ENCODE measurements around the gene ZNF280C. TPM values are rescaled to one million over a fixed set of nuclear protein-coding genes. Genes with fewer than 3 reads are reported as not detected.
A peak's percentile ranks its signal among the peaks of the same experiment; 100 is the strongest.

Gene ZNF280C
- total RNA-seq, 1 experiment from 2014 or later = 12.9 TPM

DNA sequence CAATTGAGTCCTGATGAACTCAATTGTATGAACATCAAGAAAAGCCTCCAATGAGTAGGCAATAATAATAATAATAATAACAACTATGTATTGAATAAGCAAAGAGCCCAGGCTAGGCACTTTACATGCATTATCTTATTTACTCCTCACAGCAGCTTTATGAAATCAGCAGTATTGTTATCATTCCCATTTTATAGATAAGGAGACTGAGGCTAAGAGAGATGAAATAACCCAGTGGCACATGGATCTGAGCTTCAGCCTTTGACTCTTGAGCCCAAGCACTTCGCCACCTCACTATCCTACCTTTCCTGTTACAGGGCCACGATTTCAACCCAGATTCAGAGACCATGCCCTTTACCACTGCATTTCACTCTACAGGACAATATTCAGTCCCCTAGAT, 93.8 kb downstream of the ZNF280C start:
- ATAC-seq = no peak
- CTCF ChIA-PET = no interaction called here
- intact Hi-C loops (cut with micrococcal nuclease; ENCODE audit: unreplicated experiment) (no loop called here), in situ Hi-C loops (cut with HindIII; ENCODE audit: low pct_unique_long_range_greater_than_20kb, low sequenced_read_pairs) (no loop called here)
- Histone ChIP-seq H3K4me1 (ENCODE audit: control insufficient read depth, insufficient read depth, low read length) (peaks cover 27% of the 10 kb centered on the region), H3K27ac (ENCODE audit: low read length) (no peak overlapping the region), H3K36me3 (ENCODE audit: control insufficient read depth, insufficient read depth, low read length) (no peaks in the 10 kb centered on the region), H3K27me3 (ENCODE audit: control insufficient read depth, insufficient read depth, low read length) (no peaks in the 10 kb centered on the region), H3K4me3 (ENCODE audit: low read depth in 2 of 2, low read length in 2 of 2) (no peak overlapping the region), H3K9me3 (ENCODE audit: control insufficient read depth, insufficient read depth, low read depth, low read length) (no peaks in the 10 kb centered on the region)
- TF ChIP-seq, protein P1, sequence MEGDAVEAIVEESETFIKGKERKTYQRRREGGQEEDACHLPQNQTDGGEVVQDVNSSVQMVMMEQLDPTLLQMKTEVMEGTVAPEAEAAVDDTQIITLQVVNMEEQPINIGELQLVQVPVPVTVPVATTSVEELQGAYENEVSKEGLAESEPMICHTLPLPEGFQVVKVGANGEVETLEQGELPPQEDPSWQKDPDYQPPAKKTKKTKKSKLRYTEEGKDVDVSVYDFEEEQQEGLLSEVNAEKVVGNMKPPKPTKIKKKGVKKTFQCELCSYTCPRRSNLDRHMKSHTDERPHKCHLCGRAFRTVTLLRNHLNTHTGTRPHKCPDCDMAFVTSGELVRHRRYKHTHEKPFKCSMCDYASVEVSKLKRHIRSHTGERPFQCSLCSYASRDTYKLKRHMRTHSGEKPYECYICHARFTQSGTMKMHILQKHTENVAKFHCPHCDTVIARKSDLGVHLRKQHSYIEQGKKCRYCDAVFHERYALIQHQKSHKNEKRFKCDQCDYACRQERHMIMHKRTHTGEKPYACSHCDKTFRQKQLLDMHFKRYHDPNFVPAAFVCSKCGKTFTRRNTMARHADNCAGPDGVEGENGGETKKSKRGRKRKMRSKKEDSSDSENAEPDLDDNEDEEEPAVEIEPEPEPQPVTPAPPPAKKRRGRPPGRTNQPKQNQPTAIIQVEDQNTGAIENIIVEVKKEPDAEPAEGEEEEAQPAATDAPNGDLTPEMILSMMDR (IDR thresholded peaks at IDR 0.05) = no peak
- TF ChIP-seq TCF7L2 (IDR thresholded peaks at IDR 0.05; ENCODE audit: low read depth, low read length) (no peak), SIN3A (IDR thresholded peaks at IDR 0.05; ENCODE audit: borderline replicate concordance, insufficient read depth, low read depth, low read length) (no peak), POLR2AphosphoS5 (IDR thresholded peaks at IDR 0.05; ENCODE audit: low read depth, low read length) (no peak)
- TF ChIP-seq, protein P2, sequence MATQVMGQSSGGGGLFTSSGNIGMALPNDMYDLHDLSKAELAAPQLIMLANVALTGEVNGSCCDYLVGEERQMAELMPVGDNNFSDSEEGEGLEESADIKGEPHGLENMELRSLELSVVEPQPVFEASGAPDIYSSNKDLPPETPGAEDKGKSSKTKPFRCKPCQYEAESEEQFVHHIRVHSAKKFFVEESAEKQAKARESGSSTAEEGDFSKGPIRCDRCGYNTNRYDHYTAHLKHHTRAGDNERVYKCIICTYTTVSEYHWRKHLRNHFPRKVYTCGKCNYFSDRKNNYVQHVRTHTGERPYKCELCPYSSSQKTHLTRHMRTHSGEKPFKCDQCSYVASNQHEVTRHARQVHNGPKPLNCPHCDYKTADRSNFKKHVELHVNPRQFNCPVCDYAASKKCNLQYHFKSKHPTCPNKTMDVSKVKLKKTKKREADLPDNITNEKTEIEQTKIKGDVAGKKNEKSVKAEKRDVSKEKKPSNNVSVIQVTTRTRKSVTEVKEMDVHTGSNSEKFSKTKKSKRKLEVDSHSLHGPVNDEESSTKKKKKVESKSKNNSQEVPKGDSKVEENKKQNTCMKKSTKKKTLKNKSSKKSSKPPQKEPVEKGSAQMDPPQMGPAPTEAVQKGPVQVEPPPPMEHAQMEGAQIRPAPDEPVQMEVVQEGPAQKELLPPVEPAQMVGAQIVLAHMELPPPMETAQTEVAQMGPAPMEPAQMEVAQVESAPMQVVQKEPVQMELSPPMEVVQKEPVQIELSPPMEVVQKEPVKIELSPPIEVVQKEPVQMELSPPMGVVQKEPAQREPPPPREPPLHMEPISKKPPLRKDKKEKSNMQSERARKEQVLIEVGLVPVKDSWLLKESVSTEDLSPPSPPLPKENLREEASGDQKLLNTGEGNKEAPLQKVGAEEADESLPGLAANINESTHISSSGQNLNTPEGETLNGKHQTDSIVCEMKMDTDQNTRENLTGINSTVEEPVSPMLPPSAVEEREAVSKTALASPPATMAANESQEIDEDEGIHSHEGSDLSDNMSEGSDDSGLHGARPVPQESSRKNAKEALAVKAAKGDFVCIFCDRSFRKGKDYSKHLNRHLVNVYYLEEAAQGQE (IDR thresholded peaks at IDR 0.05; ENCODE audit: insufficient read depth in 1 of 2, low read depth in 2 of 2, low read length in 1 of 2) = no peak
- POLR2A ChIA-PET = no interaction called here
- BruUV-seq (replicated peaks) = no TSS peak
- no peak for DNase-seq (ENCODE audit: low read depth, low spot score)

DNA sequence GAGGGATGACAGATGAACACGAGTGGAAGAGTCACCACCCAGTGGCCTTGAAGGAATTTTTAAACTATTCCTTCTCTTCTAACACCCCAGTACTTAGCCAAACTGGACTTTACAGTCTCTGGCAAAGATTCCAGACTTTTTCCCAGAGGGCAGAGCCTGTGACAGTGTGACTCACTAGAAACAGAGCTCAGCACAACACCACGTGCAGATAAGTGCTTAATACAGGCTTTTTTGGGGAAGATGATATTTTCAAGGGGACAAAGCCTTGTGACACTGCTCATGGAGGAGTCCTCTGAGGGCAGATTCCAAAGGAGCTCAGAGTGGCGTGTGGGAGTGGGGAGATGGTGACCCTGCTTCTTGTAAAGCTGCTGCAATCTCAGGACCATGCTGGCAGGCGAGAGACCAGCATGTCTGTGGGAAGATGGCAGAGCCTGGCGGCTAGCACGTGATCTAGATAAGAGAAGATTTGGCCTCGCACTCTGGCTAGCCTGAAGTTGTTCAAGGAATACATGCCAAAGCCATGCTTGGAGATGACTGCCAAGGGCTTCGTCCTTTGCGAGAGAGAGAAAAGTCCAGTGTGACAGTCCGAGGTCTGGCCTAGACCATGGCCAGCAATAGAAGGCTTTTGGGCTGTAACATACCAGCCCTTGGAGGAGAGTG, 94.5 kb downstream of the ZNF280C start:
- in situ Hi-C loops (cut with HindIII; ENCODE audit: low pct_unique_long_range_greater_than_20kb, low sequenced_read_pairs) (no loop called here), intact Hi-C loops (cut with micrococcal nuclease; ENCODE audit: unreplicated experiment) (no loop called here)
- no TSS peak for BruUV-seq (replicated peaks)
- TF ChIP-seq, protein P2 (IDR thresholded peaks at IDR 0.05; ENCODE audit: insufficient read depth in 1 of 2, low read depth in 2 of 2, low read length in 1 of 2) = no peak
- no peak for TF ChIP-seq TCF7L2 (IDR thresholded peaks at IDR 0.05; ENCODE audit: low read depth, low read length)
- no peak for TF ChIP-seq POLR2AphosphoS5 (IDR thresholded peaks at IDR 0.05; ENCODE audit: low read depth, low read length)
- TF ChIP-seq, protein P1 (IDR thresholded peaks at IDR 0.05) = no peak
- TF ChIP-seq SIN3A (IDR thresholded peaks at IDR 0.05; ENCODE audit: borderline replicate concordance, insufficient read depth, low read depth, low read length) = no peak
- Histone ChIP-seq H3K9me3 (ENCODE audit: control insufficient read depth, insufficient read depth, low read depth, low read length) (no peaks in the 10 kb centered on the region), H3K4me3 (ENCODE audit: low read depth in 2 of 2, low read length in 2 of 2) (no peak overlapping the region), H3K36me3 (ENCODE audit: control insufficient read depth, insufficient read depth, low read length) (no peaks in the 10 kb centered on the region), H3K4me1 (ENCODE audit: control insufficient read depth, insufficient read depth, low read length) (peaks cover 27% of the 10 kb centered on the region), H3K27me3 (ENCODE audit: control insufficient read depth, insufficient read depth, low read length) (no peaks in the 10 kb centered on the region), H3K27ac (ENCODE audit: low read length) (peak overlapping the region; percentile 69; the same call in 1 of the 2 replicates)
- CTCF ChIA-PET = interaction anchor here (0.5 kb wide), 1 partner anchor 571 kb away, joined by 5 read pairs; no protein-coding TSS in a partner anchor
- ATAC-seq (no peak), DNase-seq (ENCODE audit: low read depth, low spot score) (no peak)
- POLR2A ChIA-PET = no interaction called here

Measured in Panc1 (cell line).